Measurements from ENCODE around the gene NAB2. TPM values are rescaled to one million over a fixed set of nuclear protein-coding genes. Genes with fewer than 3 reads are reported as not detected.
"Not testable (repeated sequence)": the region's sequence is repeated elsewhere in the genome, so short reads cannot be mapped to it uniquely, and the experiment has no call there.

NAB2 gene
- total RNA-seq, 1 donor from 2014 or later, result 9.8 TPM

DNA sequence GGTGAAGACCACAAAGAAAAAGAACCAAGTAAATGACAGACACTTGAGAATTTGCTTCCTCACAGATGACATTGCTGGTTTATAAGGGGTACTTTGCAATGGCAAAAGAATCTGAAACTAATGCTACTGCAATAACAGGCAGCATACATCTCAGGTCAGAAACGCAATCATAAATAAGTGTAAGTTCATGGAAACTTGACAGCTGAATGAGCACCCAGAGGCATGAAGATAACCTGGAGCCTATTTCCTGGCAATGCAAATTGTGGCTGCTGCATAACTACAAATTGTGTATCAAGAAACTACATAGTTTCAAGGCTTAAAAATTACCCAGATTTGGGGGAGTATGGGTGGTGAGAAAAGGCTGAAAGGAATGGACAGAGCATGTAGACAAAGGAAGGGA, 30.5 kb upstream of the NAB2 start:
- intact Hi-C loops (cut with DNase I), result loop anchor here (5.0 kb wide), 1 partner anchor 46 kb away; no protein-coding TSS in a partner anchor
- DNase-seq (ENCODE audit: missing footprints) (no peak), ATAC-seq (no peak)

DNA sequence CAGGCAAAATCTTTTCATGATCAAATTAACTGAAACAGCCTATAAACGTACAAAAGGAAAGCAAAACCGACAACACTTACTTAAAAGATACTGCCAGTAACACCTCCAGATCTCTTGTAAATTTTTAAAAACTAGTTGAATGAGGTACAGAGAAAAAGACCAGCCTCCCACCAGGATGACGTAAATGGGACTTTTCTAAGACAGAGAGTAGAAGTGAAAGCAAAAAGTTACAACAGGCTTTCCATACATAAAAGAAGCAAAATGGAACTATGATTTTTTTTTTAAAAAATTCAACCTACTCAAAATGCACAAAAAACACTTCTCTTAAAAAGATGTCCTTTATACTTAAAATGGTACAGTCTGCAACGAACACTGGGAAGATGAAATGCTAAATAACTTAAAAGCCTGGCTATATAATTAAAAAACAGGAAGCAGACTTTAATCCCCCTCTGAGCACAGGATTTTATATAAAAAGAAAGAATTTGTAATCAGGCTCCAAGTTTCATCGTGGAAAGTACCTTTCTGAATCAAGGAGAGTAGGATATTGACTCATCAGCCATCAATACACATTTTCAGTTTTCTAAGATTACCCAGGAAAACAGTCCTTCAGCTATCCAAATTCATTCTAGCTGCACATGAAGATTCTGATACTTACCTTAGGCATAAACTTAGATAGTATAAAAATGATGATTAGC, 24.8 kb upstream of the NAB2 start:
- no peak for DNase-seq (ENCODE audit: missing footprints)
- no peak for ATAC-seq
- intact Hi-C loops (cut with DNase I), result loop anchor here (5.0 kb wide), 1 partner anchor 307 kb away; no protein-coding TSS in a partner anchor

DNA sequence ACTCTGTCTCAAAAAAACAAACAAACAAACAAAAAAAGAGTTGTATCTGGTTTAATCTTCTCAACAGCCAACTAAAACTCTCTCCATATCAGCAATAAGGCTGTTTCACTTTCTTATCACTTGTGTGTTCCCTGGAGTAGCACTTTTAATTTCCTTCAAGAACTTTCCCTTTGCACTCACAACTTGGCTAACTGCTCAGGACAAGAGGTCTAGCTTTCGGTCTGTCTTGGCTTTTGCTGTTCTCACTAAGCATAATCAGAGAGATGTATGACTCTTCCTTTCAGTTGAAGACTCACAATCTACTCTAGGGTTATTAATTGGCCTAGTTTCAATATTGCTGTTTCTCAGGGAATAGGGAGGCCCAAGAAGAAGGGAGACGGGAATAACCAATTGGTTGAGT, 22.7 kb upstream of the NAB2 start:
- ATAC-seq (no peak), DNase-seq (ENCODE audit: missing footprints) (no peak)
- intact Hi-C loops (cut with DNase I), result no loop called here

DNA sequence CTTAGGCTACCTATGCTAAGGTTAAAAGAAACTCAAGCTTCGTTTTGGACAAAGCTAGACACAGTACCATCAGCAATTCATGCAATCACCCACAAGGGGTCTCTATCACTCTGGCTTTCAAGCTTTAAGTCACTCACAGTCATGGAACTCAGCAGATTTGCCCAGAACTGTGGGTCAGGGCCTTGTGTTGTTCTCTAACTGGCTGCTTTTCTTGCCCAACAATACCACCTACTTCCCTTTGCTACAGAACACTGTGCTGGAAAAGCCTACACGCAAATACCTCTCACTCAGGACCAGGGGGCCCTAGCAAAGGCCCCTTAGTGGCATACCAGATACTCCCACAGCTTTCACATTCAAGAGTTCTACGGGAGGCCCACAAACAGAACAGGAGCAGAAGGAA, 19.4 kb upstream of the NAB2 start:
- DNase-seq (ENCODE audit: missing footprints) (peak; percentile 68), ATAC-seq (peak; percentile 94)
- intact Hi-C loops (cut with DNase I), result loop anchor here (1.0 kb wide), 1 partner anchor 43 kb away; no protein-coding TSS in a partner anchor

DNA sequence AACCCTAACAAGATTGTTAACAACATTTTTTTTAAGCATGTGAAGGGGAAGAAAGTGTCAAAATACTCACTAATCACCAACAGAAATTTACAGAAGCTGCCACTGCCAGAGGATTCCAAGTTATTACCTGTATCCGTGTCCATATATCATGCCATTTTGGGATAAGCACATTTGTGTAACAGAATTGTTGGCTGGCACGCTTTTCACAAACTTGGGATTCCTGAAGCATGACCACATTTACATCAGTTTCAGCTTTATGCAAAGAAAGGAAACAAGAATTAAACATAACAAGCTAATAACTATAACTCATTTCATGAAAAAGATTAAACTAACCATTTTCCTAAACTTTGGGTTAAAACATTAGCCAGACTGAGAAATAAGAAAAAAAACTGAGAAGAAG, 16.3 kb upstream of the NAB2 start:
- intact Hi-C loops (cut with DNase I), result no loop called here
- no peak for ATAC-seq
- DNase-seq (ENCODE audit: missing footprints), result no peak

DNA sequence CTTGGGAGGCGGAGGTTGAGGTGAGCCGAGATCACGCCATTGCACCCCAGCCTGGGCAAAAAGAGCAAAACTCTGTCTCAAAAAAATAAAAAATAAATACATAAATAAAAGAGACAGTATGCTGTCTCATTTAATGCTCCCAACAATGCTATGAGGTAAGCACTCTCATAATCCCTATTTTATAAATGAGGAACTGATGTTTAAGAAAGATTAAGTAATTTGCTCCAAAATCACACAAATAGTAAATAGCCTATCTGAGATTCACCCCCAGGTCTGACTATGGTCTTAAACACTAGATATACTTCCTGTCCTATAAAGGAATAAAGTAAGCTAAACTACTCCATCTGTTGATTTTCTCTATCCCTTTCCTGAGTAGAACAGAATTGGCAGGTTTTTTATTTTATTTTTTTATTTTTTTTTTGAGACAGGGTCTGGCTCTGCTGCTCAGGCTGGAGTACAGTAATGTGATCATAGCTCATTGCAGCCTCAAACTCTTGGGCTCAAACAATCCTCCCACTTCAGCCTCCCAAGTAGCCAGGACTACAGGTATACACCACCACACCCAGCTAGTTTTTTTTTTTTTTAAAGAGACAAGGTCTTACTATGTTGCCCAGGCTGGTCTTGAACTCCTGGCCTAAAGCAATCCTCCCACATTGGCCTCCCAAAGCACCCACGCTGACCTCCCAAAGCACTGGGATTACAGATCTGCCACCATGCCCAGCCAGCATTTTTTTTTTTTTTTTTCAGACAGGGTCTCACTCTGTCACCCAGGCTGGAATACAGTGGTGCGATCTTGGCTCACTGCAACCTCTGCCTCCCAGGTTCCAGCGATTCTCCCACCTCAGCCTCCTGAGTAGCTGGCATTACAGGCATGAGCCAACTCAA, 15.1 kb upstream of the NAB2 start:
- ATAC-seq; DNase-seq (ENCODE audit: missing footprints): not testable (repeated sequence)
- intact Hi-C loops (cut with DNase I), result loop anchor here (2.0 kb wide), 1 partner anchor 107 kb away; no protein-coding TSS in a partner anchor

DNA sequence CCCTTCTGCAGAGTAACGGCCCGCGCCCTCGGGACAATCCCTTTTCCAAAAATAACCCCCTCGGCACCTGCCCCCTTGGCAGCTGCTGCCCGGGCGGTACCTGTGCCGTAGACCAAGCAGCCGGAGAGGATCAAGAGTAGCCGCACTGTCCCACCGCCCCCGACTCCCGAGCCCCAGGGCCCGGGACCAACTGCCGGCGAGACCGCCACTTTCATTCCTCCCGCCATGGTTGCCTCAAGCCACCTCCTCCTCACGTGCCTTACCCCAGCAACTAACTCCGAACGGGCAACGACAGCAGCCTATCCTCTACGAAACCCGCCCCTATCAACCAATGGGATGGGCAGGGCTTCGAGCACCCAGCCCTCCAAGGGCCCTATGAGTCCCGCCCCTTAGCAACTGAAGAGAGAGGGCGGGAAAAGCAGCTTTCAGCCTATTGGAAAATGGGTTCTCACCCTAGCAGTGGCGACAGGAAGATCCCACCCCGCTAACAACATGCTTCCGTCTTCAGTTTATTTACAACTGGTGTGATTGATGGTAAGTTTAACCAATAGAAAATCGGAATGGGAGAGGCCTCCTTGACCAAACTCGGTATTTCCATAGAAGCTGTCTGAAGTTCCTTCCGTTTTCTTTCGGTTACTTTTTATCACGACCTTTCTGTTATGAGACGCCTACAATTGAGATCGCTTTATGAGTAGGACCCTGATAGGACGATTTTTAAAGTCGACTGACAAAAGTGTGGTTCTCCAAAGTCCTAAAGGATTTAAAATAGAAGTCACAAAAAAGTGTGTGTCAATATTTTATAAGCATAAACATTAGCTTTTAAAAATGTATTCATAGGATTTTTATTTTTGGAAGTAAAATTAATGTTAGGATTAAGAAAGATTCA, 10.2 kb upstream of the NAB2 start, which contains the start of gene NEMP1:
TSS of gene NEMP1 (minus strand) at position 273 of the 886 bp plus-strand sequence. CDS start at position 227, 46 bp downstream.
- intact Hi-C loops (cut with DNase I), result loop anchor here (1.0 kb wide), 1 partner anchor 9 kb away; no protein-coding TSS in a partner anchor
- peak; percentile 100 for ATAC-seq
- DNase-seq (ENCODE audit: missing footprints), result peak; percentile 96

DNA sequence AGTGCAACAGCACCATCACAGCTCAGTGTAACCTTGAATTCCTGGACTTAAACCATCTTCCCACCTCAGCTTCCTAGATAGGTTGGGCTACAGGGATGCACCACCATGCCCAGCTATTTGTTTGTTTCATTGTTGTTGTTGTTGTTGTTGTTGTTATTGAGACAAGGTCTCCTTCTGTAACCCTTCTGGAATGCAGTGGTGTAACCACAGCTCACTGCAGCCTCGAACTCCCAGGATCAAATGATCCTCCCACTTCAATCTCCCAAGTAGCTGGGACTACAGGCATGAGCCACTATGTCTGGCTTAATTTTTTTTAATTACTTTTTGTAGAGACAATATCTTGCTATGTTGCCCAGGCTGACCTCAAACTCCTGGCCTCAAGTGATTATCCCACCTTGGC, 9.1 kb upstream of the NAB2 start:
- ATAC-seq (no peak), DNase-seq (ENCODE audit: missing footprints) (no peak)
- intact Hi-C loops (cut with DNase I), result loop anchor here (1.0 kb wide), 1 partner anchor 7 kb away; no protein-coding TSS in a partner anchor

DNA sequence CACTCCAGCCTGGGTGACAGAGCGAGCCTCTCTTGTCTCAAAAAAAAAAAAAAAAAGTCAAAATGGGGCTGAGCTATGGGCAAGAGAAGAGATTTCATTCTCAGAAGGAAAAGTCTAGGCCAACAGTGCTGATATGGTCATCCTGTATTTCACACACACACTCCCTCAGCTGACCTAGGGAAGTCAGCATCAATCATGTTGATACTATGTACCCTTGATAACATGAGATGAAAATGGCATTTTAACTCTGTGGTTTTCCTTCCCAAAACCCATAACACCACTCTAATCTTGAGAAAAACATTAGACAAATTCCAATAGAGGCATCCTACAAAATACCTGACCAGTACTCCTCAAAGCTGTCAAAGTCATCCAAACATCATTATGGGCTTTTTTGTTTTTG, 8.1 kb upstream of the NAB2 start:
- ATAC-seq (no peak), DNase-seq (ENCODE audit: missing footprints) (no peak)
- intact Hi-C loops (cut with DNase I), result no loop called here

DNA sequence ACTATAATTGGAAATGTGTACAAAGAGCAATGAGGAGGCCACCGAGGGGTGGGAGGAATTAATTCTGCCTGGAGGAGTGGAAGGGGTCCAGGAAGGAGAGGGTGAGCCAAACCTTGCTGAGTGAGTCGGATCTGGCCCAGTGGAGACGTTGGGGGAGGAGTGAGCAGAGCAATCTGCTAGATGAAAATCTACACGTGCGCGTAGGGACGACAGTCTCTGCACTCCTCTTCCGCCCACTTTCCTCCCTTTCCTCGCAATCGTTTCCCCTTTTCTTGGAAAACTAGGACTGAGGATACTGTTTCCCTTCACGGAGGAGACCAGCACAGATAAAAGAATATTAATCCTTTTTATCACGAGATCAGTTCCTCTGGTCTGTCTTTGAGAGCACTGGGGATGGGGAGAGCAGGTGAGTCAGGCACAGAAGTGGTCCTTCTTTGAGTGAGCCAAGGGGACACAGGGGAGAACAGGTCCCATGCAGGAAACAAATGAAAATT, 2.9 kb upstream of the NAB2 start:
- no peak for DNase-seq (ENCODE audit: missing footprints)
- ATAC-seq, result no peak
- intact Hi-C loops (cut with DNase I), result no loop called here

DNA sequence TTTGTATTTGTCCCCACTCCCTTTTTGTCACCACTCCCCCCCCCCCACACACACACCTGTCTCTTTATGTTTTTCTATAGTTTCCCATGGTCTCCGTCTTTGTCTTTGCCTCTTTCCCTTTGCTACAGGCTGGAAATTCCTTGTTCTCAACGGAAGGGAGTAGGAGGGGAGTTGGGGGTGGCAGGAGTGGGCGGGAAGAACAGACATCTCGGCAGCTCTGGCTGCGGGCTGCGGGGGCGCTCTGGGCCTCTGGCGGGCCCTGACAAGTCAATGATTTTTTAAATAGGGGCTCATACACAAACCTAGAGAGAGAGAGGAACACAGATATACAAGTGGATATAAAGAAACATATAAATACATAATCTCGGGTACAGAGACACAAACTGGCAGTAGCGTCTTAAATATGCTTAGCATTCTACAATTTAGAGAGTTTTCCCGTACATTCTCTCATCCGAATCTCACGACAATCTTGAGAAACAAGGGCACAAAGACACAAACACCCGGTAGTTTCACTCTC, 2.4 kb upstream of the NAB2 start:
- ATAC-seq (no peak), DNase-seq (ENCODE audit: missing footprints) (no peak)
- intact Hi-C loops (cut with DNase I), result loop anchor here (1.0 kb wide), 1 partner anchor 7 kb away; no protein-coding TSS in a partner anchor

DNA sequence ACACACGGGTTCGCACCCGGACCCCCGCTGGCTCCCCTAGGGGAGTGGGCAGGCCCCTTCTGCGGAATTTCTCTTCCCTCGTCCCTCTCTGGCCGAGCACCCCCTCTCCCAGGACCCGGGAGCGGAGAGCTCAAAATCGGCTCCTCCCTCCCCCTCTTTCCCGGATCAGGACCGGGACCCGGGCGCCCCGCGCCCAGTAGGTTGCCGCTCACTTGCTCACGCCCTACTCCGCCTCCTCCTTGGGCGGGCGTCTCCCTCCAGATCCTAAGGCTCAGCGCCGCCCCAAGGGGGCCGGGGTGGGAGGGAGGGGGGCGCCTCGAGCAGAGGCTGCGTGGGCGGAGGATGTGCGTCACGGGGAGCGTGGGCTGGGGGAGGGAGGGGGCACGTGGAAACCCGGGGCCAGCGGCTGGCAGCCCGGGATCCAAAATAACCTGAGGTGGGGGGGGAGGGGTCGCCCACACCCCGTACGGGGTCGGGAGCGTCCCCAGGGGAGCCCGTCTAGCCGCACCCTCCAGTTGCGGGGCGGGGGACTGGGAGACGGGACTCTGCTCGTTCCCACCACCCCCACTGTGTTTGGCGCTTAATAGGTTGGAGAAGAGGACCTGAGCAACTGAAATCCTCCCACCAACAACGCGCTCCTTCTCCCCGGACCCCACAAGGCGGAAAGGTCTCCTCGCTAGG, 1.8 kb upstream of the NAB2 start:
- ATAC-seq (peak; percentile 70), DNase-seq (ENCODE audit: missing footprints) (peak; percentile 96)
- intact Hi-C loops (cut with DNase I), result loop anchor here (1.0 kb wide), 1 partner anchor 8 kb away; no protein-coding TSS in a partner anchor

DNA sequence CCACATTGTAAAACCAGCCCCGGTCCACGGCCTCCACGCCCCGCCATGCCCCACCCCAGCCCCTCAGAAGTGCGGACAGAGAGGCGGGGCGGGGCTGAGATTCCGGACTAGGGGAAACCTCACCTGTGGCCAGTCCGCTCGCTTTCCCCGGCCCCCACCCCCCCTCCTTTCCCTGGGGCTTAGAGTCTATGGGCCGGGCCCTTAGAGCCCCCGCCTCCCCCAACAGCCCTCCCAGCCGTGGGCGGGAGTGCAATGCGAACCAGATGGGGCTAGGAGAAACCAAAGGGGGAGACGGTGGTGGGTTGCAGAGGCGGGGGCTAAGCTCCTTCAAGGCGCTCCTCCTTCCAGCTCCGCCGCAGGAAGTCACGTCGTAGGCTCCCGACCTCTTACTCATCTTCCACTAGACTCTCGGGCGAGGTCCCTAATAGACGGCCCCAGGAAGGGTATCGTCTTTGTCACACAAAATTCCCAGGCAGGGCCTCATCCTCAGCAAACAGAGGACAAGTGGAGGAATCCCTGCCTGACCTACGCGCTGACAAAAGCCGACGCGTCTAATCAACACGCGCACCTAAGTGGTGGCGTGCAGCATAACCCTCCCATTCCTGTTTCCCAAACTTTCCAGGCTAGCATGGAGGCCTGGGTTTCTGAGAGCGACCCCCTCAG, 1.1 kb upstream of the NAB2 start:
- ATAC-seq (peak; percentile 66), DNase-seq (ENCODE audit: missing footprints) (peak; percentile 91)
- intact Hi-C loops (cut with DNase I), result loop anchor here (1.0 kb wide), 2 partner anchors 9 to 24 kb away; no protein-coding TSS in a partner anchor

DNA sequence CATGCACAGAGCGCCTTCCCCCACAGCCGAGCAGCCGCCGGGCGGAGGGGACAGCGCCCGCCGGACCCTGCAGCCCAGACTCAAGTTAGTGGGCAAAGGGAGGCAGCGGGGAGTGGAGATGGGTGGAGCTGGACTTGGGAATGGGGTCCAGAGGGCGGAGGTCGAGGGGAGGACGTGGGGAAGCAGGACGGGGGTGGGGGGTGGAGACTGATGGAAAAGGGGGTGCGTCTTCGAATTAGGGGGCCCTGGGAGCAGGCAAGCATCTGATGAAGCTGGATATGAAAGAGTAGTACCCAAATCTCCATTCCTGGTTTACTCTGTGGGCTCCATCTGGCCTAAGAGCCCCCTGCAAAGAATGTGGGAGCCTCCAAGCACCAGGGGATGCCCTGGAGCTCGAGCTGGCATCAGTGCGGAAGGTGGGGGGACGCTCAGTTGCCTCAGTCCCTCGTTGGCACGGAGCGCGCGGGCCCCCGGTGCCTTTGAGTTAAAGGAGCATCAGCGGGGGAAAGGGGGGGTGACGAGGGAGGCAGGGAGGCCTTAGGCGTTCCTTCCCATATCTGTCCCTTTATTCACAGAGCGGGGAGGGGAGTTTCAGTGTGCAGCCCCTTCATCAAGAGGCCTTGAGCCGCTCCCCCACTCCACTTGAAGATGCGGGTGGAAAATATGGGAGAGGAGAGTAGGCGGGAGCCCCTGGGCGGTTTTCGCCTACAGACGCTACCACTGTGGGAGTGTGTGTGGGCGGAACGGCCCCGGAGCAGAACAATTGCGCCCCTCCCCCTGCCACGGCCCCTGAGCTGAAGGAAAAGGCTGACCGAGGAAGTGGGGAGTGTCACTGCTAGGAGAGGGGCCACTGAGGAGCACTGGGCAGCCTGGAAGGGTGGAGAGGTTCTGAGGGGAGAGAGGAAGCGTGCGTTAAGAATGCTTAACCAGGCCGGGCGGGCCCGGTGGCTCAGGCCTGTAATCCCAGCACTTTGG, 644 bp downstream of the NAB2 start:
- DNase-seq (ENCODE audit: missing footprints), result peak; percentile 89
- intact Hi-C loops (cut with DNase I), result no loop called here
- no peak for ATAC-seq

DNA sequence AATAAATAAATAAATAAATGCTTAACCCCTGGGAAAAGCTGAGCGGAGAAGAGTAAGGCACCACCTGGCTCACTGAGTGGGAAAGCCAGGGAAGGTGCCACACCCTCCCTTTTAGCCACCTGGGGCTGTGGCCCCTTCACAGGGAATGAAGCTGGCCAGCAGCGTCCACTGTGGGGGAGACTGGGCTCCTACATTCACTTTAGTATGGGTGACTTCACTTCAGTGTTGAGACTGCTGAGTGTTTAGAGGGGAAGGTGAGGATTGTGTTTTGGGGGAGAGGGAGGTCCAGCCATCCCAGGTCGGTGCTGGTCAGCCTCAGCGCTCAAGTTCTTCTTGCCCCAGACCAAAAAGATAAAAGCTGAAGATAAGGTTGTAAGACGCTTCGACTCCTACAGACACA, 1.6 kb downstream of the NAB2 start:
- intact Hi-C loops (cut with DNase I), result no loop called here
- DNase-seq (ENCODE audit: missing footprints) (no peak), ATAC-seq (no peak)

Data from Right ventricle myocardium inferior (tissue), 1 donor.